GM19397 (cell line): ENCODE measurements around the gene RTKN2.

Experiments used
- ATAC-seq: cut with Tn5 transposase; IDR thresholded peaks from one replicate; pipeline ENCODE4 v1.9.1; 2021; ENCODE audit warnings: mild to moderate bottlenecking, moderate library complexity; ENCODE audit not compliant: unreplicated experiment

RTKN2 gene

GRCh38 chr10:62230344-62231121 is 38.1 kb downstream of the RTKN2 start:
- no peak for ATAC-seq

GRCh38 chr10:62225362-62225761 is 43.3 kb downstream of the RTKN2 start:
- ATAC-seq: no peak

GRCh38 chr10:62224606-62225005 is 44.0 kb downstream of the RTKN2 start:
- ATAC-seq: no peak

- ATAC-seq: no peak
Observed at GRCh38 chr10:62217683-62218082, 51.0 kb downstream of the RTKN2 start.

GRCh38 chr10:62214364-62214874 is 54.2 kb downstream of the RTKN2 start:
- ATAC-seq: no peak

GRCh38 chr10:62205750-62206399 is 62.8 kb downstream of the RTKN2 start:
- no peak for ATAC-seq

GRCh38 chr10:62199584-62199983 is 69.1 kb downstream of the RTKN2 start:
- ATAC-seq: no peak

GRCh38 chr10:62196528-62196927 is 72.1 kb downstream of the RTKN2 start:
- ATAC-seq: no peak

- no peak for ATAC-seq
Observed at GRCh38 chr10:62195675-62195926, 73.0 kb downstream of the RTKN2 start.

GRCh38 chr10:62194924-62195674 is 73.5 kb downstream of the RTKN2 start:
- no peak for ATAC-seq

- no peak for ATAC-seq
Observed at GRCh38 chr10:62193479-62193878, 75.2 kb downstream of the RTKN2 start.

- ATAC-seq: no peak
Observed at GRCh38 chr10:62189131-62189530, 79.5 kb downstream of the RTKN2 start.

GRCh38 chr10:62188021-62188616 is 80.5 kb downstream of the RTKN2 start:
- ATAC-seq: no peak

GRCh38 chr10:62186999-62187675 is 81.5 kb downstream of the RTKN2 start:
- no peak for ATAC-seq

- no peak for ATAC-seq
Observed at GRCh38 chr10:62185919-62186692, 82.5 kb downstream of the RTKN2 start.

- no peak for ATAC-seq
Observed at GRCh38 chr10:62183857-62184795, 84.5 kb downstream of the RTKN2 start.

GRCh38 chr10:62183442-62183841 is 85.2 kb downstream of the RTKN2 start:
- peak; percentile 73 for ATAC-seq

- no peak for ATAC-seq
Observed at GRCh38 chr10:62182595-62182994, 86.0 kb downstream of the RTKN2 start.

GRCh38 chr10:62182171-62182570 is 86.5 kb downstream of the RTKN2 start:
- ATAC-seq: no peak
